A673 (cell line): ENCODE results near the gene HLA-DRB1. TPM values are rescaled to one million over a fixed set of nuclear protein-coding genes. Genes with fewer than 3 reads are reported as not detected.
"Not testable (repeated sequence)": the region's sequence is repeated elsewhere in the genome, so short reads cannot be mapped to it uniquely, and the experiment has no call there.

ENCODE experiments used
- BruUV-seq: library from RNA; stranded (reverse); fragments of 400-500 nt; replicated peaks from 2 replicates; lab custom pipeline; 2021; lab: Mats Ljungman, UMichigan
- CTCF ChIA-PET: fragments of 300-600 bp; sonication (Branson Sonifier 250); formaldehyde crosslinking; loops from one replicate; lab custom pipeline; 2022; ENCODE audit warnings: antibody characterized with exemption; lab: Charles Lee
- POLR2A ChIA-PET: fragments of 300-600 bp; sonication (Branson Sonifier 250); formaldehyde crosslinking; loops from one replicate; lab custom pipeline; 2022; ENCODE audit warnings: antibody characterized with exemption; ENCODE audit not compliant: low non-redundant PET; lab: Charles Lee
- DNase-seq: peaks from one replicate; pipeline ENCODE4 v3.0.0-alpha.2; 2015; ENCODE audit warnings: low spot score
- H3K27ac ChIP-seq: fragments of 200-600 bp; sonication (generic); 2 replicates; pipeline ENCODE4 v1.5.1; 2016; ENCODE audit warnings: mixed run types, low read depth, mild to moderate bottlenecking, mixed read lengths, antibody characterized with exemption, low read length; ENCODE audit not compliant: poor library complexity, severe bottlenecking
- H3K27me3 ChIP-seq: fragments of 200-600 bp; sonication (generic); replicated peaks from 2 replicates; pipeline ENCODE4 v1.6.1; 2017; ENCODE audit warnings: mixed run types, low read depth, mild to moderate bottlenecking, mixed read lengths, antibody characterized with exemption, low read length; ENCODE audit not compliant: insufficient read depth, poor library complexity
- H3K36me3 ChIP-seq: fragments of 200-600 bp; sonication (generic); 2 replicates; pipeline ENCODE4 v1.6.1; 2016; ENCODE audit warnings: mixed run types, mild to moderate bottlenecking, mixed read lengths, antibody characterized with exemption, low read length; ENCODE audit not compliant: insufficient read depth, poor library complexity, severe bottlenecking
- H3K4me1 ChIP-seq: fragments of 200-600 bp; sonication (generic); 2 replicates; pipeline ENCODE4 v1.6.1; 2017; ENCODE audit warnings: mixed run types, mild to moderate bottlenecking, mixed read lengths, antibody characterized with exemption, low read length; ENCODE audit not compliant: insufficient read depth, poor library complexity, severe bottlenecking
- H3K4me3 ChIP-seq: fragments of 200-600 bp; sonication (generic); 2 replicates; pipeline ENCODE4 v1.5.1; 2016; ENCODE audit warnings: low read depth, mixed run types, mild to moderate bottlenecking, mixed read lengths, low read length; ENCODE audit not compliant: poor library complexity, severe bottlenecking
- H3K9me3 ChIP-seq: fragments of 200-600 bp; sonication (generic); 2 replicates; pipeline ENCODE4 v1.6.1; 2016; ENCODE audit warnings: mixed run types, low read depth, mild to moderate bottlenecking, mixed read lengths, antibody characterized with exemption, low read length; ENCODE audit not compliant: poor library complexity, severe bottlenecking
- EZH2 ChIP-seq: fragments of 200-600 bp; sonication (generic); IDR thresholded peaks from 2 replicates; pipeline ENCODE4 v1.6.1; 2017; ENCODE audit warnings: borderline replicate concordance, low read depth, mild to moderate bottlenecking, mixed read lengths, antibody characterized with exemption, low read length; ENCODE audit not compliant: poor library complexity, severe bottlenecking
- intact Hi-C: fragments of 100-400 bp; cut with micrococcal nuclease; formaldehyde crosslinking; loops from one replicate; pipeline ENCODE4 v1.10.0; 2022; ENCODE audit not compliant: unreplicated experiment
- total RNA-seq: library from RNA; stranded (reverse); gene quantifications from 2 replicates; pipeline ENCODE4 v1.2.3, GENCODE V29; 2021
- TF ChIP-seq, protein P1 (sequence below): fragments of 300-800, 200-600 bp; sonication (generic); conservative IDR thresholded peaks from 2 replicates; pipeline ENCODE4 v1.5.1; 2017; ENCODE audit warnings: low read depth, mild to moderate bottlenecking, antibody characterized with exemption, low read length, moderate library complexity, mixed read lengths

The HLA-DRB1 gene
- total RNA-seq, 1 experiment from 2014 or later = not detected

- no peaks in the 10 kb centered on the region for H3K27me3 ChIP-seq
- BruUV-seq = no TSS peak
Measured at GRCh38 chr6:32597024-32597423, 7.4 kb upstream of the HLA-DRB1 start.

DNA sequence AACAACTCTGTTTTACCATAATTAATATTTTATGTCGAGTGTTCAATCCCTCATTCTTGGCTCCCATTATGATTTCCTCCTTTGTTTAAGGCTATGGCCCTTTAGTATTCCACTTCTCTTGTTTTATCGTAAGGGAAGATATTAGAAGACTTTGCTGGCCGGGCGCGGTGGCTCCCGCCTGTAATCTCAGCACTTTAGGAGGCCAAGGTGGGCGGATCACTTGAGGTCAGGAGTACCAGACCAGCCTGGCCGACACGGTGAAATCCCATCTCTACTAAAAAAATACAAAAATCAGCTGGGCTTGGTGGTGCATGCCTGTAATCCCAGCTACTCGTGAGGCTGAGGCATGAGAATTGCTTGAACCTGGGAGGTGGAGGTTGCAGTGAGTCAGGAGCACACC, 1.1 kb upstream of the HLA-DRB1 start:
- H3K27ac ChIP-seq, CTCF ChIA-PET, H3K4me3 ChIP-seq, POLR2A ChIA-PET, H3K36me3 ChIP-seq, H3K27me3 ChIP-seq, BruUV-seq, DNase-seq, H3K4me1 ChIP-seq, intact Hi-C loops, H3K9me3 ChIP-seq: not testable (repeated sequence)

More at GRCh38 chr6:32597024-32597423, 7.4 kb upstream of the HLA-DRB1 start:
- no peak for DNase-seq
- TF ChIP-seq, protein P1, sequence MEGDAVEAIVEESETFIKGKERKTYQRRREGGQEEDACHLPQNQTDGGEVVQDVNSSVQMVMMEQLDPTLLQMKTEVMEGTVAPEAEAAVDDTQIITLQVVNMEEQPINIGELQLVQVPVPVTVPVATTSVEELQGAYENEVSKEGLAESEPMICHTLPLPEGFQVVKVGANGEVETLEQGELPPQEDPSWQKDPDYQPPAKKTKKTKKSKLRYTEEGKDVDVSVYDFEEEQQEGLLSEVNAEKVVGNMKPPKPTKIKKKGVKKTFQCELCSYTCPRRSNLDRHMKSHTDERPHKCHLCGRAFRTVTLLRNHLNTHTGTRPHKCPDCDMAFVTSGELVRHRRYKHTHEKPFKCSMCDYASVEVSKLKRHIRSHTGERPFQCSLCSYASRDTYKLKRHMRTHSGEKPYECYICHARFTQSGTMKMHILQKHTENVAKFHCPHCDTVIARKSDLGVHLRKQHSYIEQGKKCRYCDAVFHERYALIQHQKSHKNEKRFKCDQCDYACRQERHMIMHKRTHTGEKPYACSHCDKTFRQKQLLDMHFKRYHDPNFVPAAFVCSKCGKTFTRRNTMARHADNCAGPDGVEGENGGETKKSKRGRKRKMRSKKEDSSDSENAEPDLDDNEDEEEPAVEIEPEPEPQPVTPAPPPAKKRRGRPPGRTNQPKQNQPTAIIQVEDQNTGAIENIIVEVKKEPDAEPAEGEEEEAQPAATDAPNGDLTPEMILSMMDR = no peak
- no peak for TF ChIP-seq EZH2
- Histone ChIP-seq H3K36me3 (no peaks in the 10 kb centered on the region), H3K4me1 (no peaks in the 10 kb centered on the region), H3K27ac (no peak overlapping the region), H3K9me3 (no peaks in the 10 kb centered on the region), H3K4me3 (no peak overlapping the region)
- ChIA-PET CTCF (no interaction called here), POLR2A (no interaction called here)
- intact Hi-C loops = no loop called here

- no peak overlapping the region for H3K27ac ChIP-seq
- H3K4me3 ChIP-seq = no peak overlapping the region
- no peaks in the 10 kb centered on the region for H3K9me3 ChIP-seq
- H3K4me1 ChIP-seq = no peaks in the 10 kb centered on the region
- TF ChIP-seq, protein P1 = no peak
- TF ChIP-seq EZH2 = no peak
- no TSS peak for BruUV-seq
- ChIA-PET CTCF (no interaction called here), POLR2A (no interaction called here)
- no peak for DNase-seq
- no peaks in the 10 kb centered on the region for H3K36me3 ChIP-seq
- H3K27me3 ChIP-seq = peaks cover 21% of the 10 kb centered on the region
- intact Hi-C loops = loop anchor here (10.0 kb wide), 1 partner anchor 103 kb away; no protein-coding TSS in a partner anchor
Measured at GRCh38 chr6:32588156-32588555, 1.5 kb downstream of the HLA-DRB1 start.

GRCh38 chr6:32583527-32583898, 6.1 kb downstream of the HLA-DRB1 start:
- Histone ChIP-seq H3K4me1 (no peaks in the 10 kb centered on the region), H3K36me3 (no peaks in the 10 kb centered on the region), H3K9me3 (no peaks in the 10 kb centered on the region), H3K4me3 (peak overlapping the region; percentile 32), H3K27me3 (peaks cover 24% of the 10 kb centered on the region), H3K27ac (no peak overlapping the region)
- no TSS peak for BruUV-seq
- DNase-seq = no peak
- ChIA-PET CTCF (no interaction called here), POLR2A (no interaction called here)
- intact Hi-C loops = loop anchor here (10.0 kb wide), 1 partner anchor 99 kb away; no protein-coding TSS in a partner anchor
- TF ChIP-seq EZH2 = no peak
- TF ChIP-seq, protein P1 = no peak
